ENCODE measurements around the gene EPB41L4A.
"Not testable (repeated sequence)": the region's sequence is repeated elsewhere in the genome, so short reads cannot be mapped to it uniquely, and the experiment has no call there.

The EPB41L4A gene

GRCh38 chr5:112447187-112447760 is 28.2 kb upstream of the EPB41L4A start:
- H3K4me3 ChIP-seq (ENCODE audit: insufficient read depth in 1 of 2, low read depth in 1 of 2, low read length in 2 of 2); H3K79me1 ChIP-seq (replicated peaks; ENCODE audit: low read length, poor library complexity, severe bottlenecking); H2BK15ac ChIP-seq (ENCODE audit: low read depth, poor library complexity, severe bottlenecking); H2AFZ ChIP-seq (ENCODE audit: low read depth, low read length); H3K23ac ChIP-seq (ENCODE audit: low read length in 2 of 2); H2BK5ac ChIP-seq (ENCODE audit: low read depth, low read length, poor library complexity, severe bottlenecking); H3K4me1 ChIP-seq (ENCODE audit: control insufficient read depth, insufficient read depth, low read depth, low read length); H2BK12ac ChIP-seq (ENCODE audit: low read length in 2 of 2); H3K36me3 ChIP-seq (ENCODE audit: control insufficient read depth in 1 of 2, insufficient read depth in 2 of 2, low read depth in 1 of 2, low read length in 2 of 2); H3K9me3 ChIP-seq (ENCODE audit: control insufficient read depth, low read length); H2AK5ac ChIP-seq (ENCODE audit: low read length, severe bottlenecking); H3K14ac ChIP-seq (ENCODE audit: low read length in 2 of 2); H3K9ac ChIP-seq (ENCODE audit: low read length); H4K8ac ChIP-seq (ENCODE audit: low read length); H3K4me2 ChIP-seq (ENCODE audit: low read length, poor library complexity, severe bottlenecking); H3K27me3 ChIP-seq (ENCODE audit: control insufficient read depth in 1 of 2, insufficient read depth in 1 of 2, low read length in 2 of 2); H3K27ac ChIP-seq (ENCODE audit: low read length, poor library complexity, severe bottlenecking); H2BK120ac ChIP-seq (ENCODE audit: low read depth, low read length); H3K18ac ChIP-seq (ENCODE audit: low read depth in 1 of 2, low read length in 2 of 2); H4K91ac ChIP-seq (ENCODE audit: low read length); H3K4ac ChIP-seq (ENCODE audit: low read depth in 1 of 2, low read length in 2 of 2); DNase-seq: not testable (repeated sequence)
- WGBS, result 90% methylated on average over 10 of the region's 10 CpGs

GRCh38 chr5:112445626-112446350 is 26.7 kb upstream of the EPB41L4A start:
- Histone ChIP-seq H3K18ac (ENCODE audit: low read depth in 1 of 2, low read length in 2 of 2) (no peak overlapping the region), H2BK15ac (ENCODE audit: low read depth, poor library complexity, severe bottlenecking) (no peak overlapping the region), H3K23ac (ENCODE audit: low read length in 2 of 2) (no peak overlapping the region), H2BK5ac (ENCODE audit: low read depth, low read length, poor library complexity, severe bottlenecking) (no peak overlapping the region), H3K36me3 (ENCODE audit: control insufficient read depth in 1 of 2, insufficient read depth in 2 of 2, low read depth in 1 of 2, low read length in 2 of 2) (no peaks in the 10 kb centered on the region), H4K91ac (ENCODE audit: low read length) (no peak overlapping the region), H3K9me3 (ENCODE audit: control insufficient read depth, low read length) (peaks cover 3% of the 10 kb centered on the region), H2AK5ac (ENCODE audit: low read length, severe bottlenecking) (no peak overlapping the region), H2BK12ac (ENCODE audit: low read length in 2 of 2) (no peak overlapping the region), H3K79me1 (replicated peaks; ENCODE audit: low read length, poor library complexity, severe bottlenecking) (no peaks in the 10 kb centered on the region), H3K9ac (ENCODE audit: low read length) (no peak overlapping the region), H3K4ac (ENCODE audit: low read depth in 1 of 2, low read length in 2 of 2) (no peak overlapping the region), H4K8ac (ENCODE audit: low read length) (no peak overlapping the region), H3K27me3 (ENCODE audit: control insufficient read depth in 1 of 2, insufficient read depth in 1 of 2, low read length in 2 of 2) (peaks cover 0 to 6% of the 10 kb centered on the region in 2 experiments), H3K4me1 (ENCODE audit: control insufficient read depth, insufficient read depth, low read depth, low read length) (no peaks in the 10 kb centered on the region), H2BK120ac (ENCODE audit: low read depth, low read length) (no peak overlapping the region), H3K4me2 (ENCODE audit: low read length, poor library complexity, severe bottlenecking) (no peak overlapping the region), H3K27ac (ENCODE audit: low read length, poor library complexity, severe bottlenecking) (no peak overlapping the region), H3K14ac (ENCODE audit: low read length in 2 of 2) (no peak overlapping the region), H2AFZ (ENCODE audit: low read depth, low read length) (no peak overlapping the region), H3K4me3 (ENCODE audit: insufficient read depth in 1 of 2, low read depth in 1 of 2, low read length in 2 of 2) (no peak overlapping the region)
- 86% methylated on average over 6 of the region's 6 CpGs for WGBS
- DNase-seq, result no peak

DNA sequence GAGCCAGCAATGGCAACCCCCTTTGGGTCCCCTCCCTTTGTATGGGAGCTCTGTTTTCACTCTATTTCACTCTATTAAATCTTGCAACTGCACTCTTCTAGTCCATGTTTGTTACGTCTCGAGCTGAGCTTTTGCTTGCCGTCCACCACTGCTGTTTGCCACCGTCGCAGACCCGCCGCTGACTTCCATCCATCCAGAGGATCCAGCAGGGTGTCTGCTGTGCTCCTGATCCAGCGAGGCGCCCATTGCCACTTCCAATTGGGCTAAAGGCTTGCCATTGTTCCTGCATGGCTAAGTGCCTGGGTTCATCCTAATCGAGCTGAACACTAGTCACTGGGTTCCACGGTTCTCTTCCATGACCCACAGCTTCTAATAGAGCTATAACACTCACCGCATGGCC is 24.9 kb upstream of the EPB41L4A start:
- WGBS, result 90% methylated on average over 11 of the region's 12 CpGs
- not testable (repeated sequence) for H3K36me3 ChIP-seq (ENCODE audit: control insufficient read depth in 1 of 2, insufficient read depth in 2 of 2, low read depth in 1 of 2, low read length in 2 of 2); H3K23ac ChIP-seq (ENCODE audit: low read length in 2 of 2); H3K18ac ChIP-seq (ENCODE audit: low read depth in 1 of 2, low read length in 2 of 2); H3K27me3 ChIP-seq (ENCODE audit: control insufficient read depth in 1 of 2, insufficient read depth in 1 of 2, low read length in 2 of 2); H3K4me2 ChIP-seq (ENCODE audit: low read length, poor library complexity, severe bottlenecking); H4K91ac ChIP-seq (ENCODE audit: low read length); H3K4me3 ChIP-seq (ENCODE audit: insufficient read depth in 1 of 2, low read depth in 1 of 2, low read length in 2 of 2); H2AFZ ChIP-seq (ENCODE audit: low read depth, low read length); H2BK12ac ChIP-seq (ENCODE audit: low read length in 2 of 2); H3K9me3 ChIP-seq (ENCODE audit: control insufficient read depth, low read length); H2BK15ac ChIP-seq (ENCODE audit: low read depth, poor library complexity, severe bottlenecking); H3K79me1 ChIP-seq (replicated peaks; ENCODE audit: low read length, poor library complexity, severe bottlenecking); H4K8ac ChIP-seq (ENCODE audit: low read length); H2BK120ac ChIP-seq (ENCODE audit: low read depth, low read length); H2BK5ac ChIP-seq (ENCODE audit: low read depth, low read length, poor library complexity, severe bottlenecking); H2AK5ac ChIP-seq (ENCODE audit: low read length, severe bottlenecking); H3K4ac ChIP-seq (ENCODE audit: low read depth in 1 of 2, low read length in 2 of 2); H3K14ac ChIP-seq (ENCODE audit: low read length in 2 of 2); H3K9ac ChIP-seq (ENCODE audit: low read length); H3K4me1 ChIP-seq (ENCODE audit: control insufficient read depth, insufficient read depth, low read depth, low read length); H3K27ac ChIP-seq (ENCODE audit: low read length, poor library complexity, severe bottlenecking); DNase-seq

DNA sequence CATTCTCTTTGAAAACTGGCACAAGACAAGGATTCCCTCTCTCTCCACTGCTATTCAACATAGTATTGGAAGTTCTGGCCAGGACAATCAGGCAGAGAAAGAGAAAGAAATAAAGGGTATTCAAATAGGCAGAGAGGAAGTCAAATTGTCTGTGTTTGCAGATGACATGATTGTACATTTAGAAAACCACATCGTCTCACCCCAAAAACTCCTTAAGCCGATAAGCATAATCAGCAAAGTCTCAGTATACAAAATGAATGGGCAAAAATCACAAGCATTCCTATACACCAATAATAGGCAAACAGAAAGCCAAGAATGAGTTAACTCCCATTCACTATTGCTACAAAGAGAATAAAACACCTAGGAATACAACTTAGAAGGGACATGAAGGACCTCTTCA is 21.0 kb upstream of the EPB41L4A start:
- H2BK12ac ChIP-seq (ENCODE audit: low read length in 2 of 2), result no peak overlapping the region
- no peak overlapping the region for H2BK15ac ChIP-seq (ENCODE audit: low read depth, poor library complexity, severe bottlenecking)
- H3K36me3 ChIP-seq (ENCODE audit: control insufficient read depth in 1 of 2, insufficient read depth in 2 of 2, low read depth in 1 of 2, low read length in 2 of 2), result no peaks in the 10 kb centered on the region
- H4K8ac ChIP-seq (ENCODE audit: low read length), result no peak overlapping the region
- H3K18ac ChIP-seq (ENCODE audit: low read depth in 1 of 2, low read length in 2 of 2), result no peak overlapping the region
- H3K4me2 ChIP-seq (ENCODE audit: low read length, poor library complexity, severe bottlenecking), result no peak overlapping the region
- H3K27me3 ChIP-seq (ENCODE audit: control insufficient read depth in 1 of 2, insufficient read depth in 1 of 2, low read length in 2 of 2), result peaks cover 0 to 6% of the 10 kb centered on the region in 2 experiments
- H3K4me3 ChIP-seq (ENCODE audit: insufficient read depth in 1 of 2, low read depth in 1 of 2, low read length in 2 of 2), result no peak overlapping the region
- no peak overlapping the region for H3K14ac ChIP-seq (ENCODE audit: low read length in 2 of 2)
- H3K9me3 ChIP-seq (ENCODE audit: control insufficient read depth, low read length), result peaks cover 10% of the 10 kb centered on the region
- H3K4me1 ChIP-seq (ENCODE audit: control insufficient read depth, insufficient read depth, low read depth, low read length), result no peaks in the 10 kb centered on the region
- H2AK5ac ChIP-seq (ENCODE audit: low read length, severe bottlenecking), result no peak overlapping the region
- no peak overlapping the region for H3K9ac ChIP-seq (ENCODE audit: low read length)
- 88% methylated on average over 2 of the region's 2 CpGs for WGBS
- no peak overlapping the region for H2AFZ ChIP-seq (ENCODE audit: low read depth, low read length)
- no peak overlapping the region for H3K4ac ChIP-seq (ENCODE audit: low read depth in 1 of 2, low read length in 2 of 2)
- no peaks in the 10 kb centered on the region for H3K79me1 ChIP-seq (replicated peaks; ENCODE audit: low read length, poor library complexity, severe bottlenecking)
- no peak overlapping the region for H3K23ac ChIP-seq (ENCODE audit: low read length in 2 of 2)
- no peak for DNase-seq
- no peak overlapping the region for H2BK120ac ChIP-seq (ENCODE audit: low read depth, low read length)
- no peak overlapping the region for H3K27ac ChIP-seq (ENCODE audit: low read length, poor library complexity, severe bottlenecking)
- no peak overlapping the region for H4K91ac ChIP-seq (ENCODE audit: low read length)
- no peak overlapping the region for H2BK5ac ChIP-seq (ENCODE audit: low read depth, low read length, poor library complexity, severe bottlenecking)

All from mesenchymal stem cell (in vitro differentiated cells and primary cell).